Subcutaneous adipose tissue (tissue), 4 donors: ENCODE data around the gene TBCE. TPM values are rescaled to one million over a fixed set of nuclear protein-coding genes. Genes with fewer than 3 reads are reported as not detected.

Source experiments
- total RNA-seq, 4 donors: library from RNA; depleted of rRNA; stranded (reverse); fragments of >200 nt; gene quantifications; one replicate each; pipeline ENCODE4 v1.1.0, GENCODE V29; 2016
- TF ChIP-seq, protein P1 (sequence below): fragments of 450-650 bp; IDR thresholded peaks from one replicate; pipeline ENCODE4 v1.5.1; 2016; ENCODE audit warnings: low read depth, mild to moderate bottlenecking, control low read depth, antibody characterized with exemption, moderate library complexity

Gene TBCE
- total RNA-seq, 4 donors from 2014 or later = 11.7 to 32.4 (median 22.6) TPM

DNA sequence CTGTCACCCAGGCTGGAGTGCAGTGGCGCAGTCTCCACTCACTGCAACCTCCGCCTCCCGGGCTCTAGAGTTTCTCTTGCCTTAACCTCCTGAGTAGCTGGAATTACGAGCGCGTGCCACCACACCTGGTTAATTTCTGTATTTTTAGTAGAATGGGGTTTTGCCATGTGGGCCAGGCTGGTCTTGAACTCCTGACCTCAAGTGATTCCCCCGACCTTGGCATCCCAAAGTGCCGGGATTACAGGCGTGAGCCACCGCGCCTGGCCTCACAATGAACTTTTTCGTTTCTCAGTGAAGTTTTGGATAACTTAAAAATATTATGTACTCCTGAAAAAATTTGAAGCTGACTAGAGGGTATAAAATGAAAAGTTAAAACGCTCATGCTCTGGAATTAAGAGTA lies 59.5 kb downstream of the TBCE start:
- TF ChIP-seq, protein P1, sequence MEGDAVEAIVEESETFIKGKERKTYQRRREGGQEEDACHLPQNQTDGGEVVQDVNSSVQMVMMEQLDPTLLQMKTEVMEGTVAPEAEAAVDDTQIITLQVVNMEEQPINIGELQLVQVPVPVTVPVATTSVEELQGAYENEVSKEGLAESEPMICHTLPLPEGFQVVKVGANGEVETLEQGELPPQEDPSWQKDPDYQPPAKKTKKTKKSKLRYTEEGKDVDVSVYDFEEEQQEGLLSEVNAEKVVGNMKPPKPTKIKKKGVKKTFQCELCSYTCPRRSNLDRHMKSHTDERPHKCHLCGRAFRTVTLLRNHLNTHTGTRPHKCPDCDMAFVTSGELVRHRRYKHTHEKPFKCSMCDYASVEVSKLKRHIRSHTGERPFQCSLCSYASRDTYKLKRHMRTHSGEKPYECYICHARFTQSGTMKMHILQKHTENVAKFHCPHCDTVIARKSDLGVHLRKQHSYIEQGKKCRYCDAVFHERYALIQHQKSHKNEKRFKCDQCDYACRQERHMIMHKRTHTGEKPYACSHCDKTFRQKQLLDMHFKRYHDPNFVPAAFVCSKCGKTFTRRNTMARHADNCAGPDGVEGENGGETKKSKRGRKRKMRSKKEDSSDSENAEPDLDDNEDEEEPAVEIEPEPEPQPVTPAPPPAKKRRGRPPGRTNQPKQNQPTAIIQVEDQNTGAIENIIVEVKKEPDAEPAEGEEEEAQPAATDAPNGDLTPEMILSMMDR = no peak

DNA sequence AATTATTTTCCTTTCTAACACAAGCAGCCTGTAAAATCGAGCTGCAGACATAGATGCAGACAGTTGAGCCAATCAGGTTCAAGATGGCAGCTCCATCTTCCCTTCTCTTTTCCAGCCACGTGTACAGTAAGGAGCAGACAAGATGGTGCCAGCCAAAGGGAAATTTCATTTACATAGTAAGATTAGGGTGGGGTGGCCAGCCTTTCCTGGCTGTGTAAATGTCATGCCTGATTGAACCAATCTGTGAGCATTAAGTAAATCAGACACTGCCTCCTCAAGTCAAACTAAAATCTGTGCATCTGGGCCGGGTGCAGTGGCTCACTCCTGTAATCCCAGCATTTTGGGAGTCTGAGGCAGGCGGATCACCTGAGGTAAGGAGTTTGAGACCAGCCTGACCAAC lies 60.2 kb downstream of the TBCE start:
- TF ChIP-seq, protein P1 = no peak

DNA sequence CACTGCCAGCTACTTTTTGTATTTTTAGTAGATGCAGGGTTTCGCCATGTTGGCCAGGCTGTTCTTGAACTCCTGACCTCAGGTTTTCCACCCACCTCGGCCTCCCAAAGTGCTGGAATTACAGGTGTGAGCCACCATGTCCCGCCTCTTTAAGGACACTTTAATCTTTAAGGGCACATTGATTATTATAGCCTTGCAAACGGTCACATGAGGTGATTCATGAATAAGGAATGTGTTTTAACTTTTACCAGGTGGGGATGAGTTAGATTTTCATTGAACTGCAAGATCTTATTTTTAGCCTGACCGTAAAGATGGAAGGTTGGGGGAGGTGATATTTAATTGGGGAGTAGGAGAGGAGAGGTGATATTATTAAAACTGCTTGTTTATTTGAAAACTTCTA lies 61.9 kb downstream of the TBCE start:
- TF ChIP-seq, protein P1 = no peak

DNA sequence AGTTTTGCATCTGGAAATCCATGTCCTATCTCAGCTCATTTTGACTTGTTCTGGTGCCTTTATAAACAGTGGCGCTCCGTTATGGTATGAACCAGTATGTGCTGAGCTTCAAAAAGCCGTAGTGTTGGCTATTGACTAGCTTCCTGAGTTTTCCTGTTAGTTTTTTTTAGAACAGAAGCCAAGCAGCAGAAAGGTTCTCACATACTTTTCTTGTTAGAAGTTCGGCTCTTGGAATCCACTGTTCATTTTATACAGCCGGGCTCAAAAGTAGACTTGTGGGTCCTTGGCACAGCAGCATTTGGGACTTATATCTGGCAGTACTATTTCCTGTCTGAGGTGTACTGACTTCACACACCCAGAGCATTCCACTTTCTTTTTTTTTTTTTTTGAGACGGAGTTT lies 63.8 kb downstream of the TBCE start:
- TF ChIP-seq, protein P1 = no peak

DNA sequence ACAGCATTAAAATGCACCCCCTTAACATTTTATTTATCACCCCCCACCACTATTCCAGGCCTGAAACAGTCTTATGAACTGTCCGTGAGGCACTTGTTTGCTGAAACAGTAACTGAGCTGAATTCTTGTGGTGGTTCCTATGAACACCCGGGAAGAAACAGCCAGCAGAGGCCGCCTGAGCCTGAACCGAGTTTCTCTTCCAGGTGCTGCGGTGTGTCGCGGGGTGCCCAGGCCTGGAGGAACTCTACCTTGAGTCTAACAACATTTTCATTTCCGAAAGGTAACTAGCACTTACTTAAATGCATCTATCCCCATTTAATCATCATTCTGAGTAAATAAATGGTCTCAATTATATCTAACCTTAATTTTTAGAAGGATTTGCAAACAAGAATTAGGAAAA lies 66.8 kb downstream of the TBCE start:
- TF ChIP-seq, protein P1 = no peak

DNA sequence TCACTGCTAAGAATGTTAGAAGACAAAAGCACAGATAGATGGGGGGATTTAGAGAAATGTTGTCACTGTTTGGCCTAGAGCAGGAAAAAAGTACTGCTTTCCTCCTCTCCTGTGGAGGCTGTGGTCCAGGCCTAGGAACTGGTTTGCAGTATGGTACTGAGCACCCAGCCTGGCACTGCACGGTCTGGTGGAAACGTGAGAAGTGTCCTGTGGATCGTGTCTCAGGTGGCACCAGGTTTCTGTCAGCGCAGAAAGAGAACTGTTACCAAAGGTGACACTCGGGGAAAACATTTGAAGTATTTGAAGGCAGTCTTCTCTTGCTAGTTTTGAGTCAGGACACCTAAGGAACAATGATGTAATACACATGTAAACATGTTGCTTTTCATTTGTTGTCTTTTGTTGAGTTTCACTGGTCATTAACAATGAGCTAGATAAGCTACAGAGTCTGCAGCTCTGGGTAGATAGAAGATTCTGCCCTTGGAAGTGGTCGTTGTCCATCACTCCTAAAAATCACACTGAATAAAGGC lies 74.0 kb downstream of the TBCE start:
- TF ChIP-seq, protein P1 = no peak

DNA sequence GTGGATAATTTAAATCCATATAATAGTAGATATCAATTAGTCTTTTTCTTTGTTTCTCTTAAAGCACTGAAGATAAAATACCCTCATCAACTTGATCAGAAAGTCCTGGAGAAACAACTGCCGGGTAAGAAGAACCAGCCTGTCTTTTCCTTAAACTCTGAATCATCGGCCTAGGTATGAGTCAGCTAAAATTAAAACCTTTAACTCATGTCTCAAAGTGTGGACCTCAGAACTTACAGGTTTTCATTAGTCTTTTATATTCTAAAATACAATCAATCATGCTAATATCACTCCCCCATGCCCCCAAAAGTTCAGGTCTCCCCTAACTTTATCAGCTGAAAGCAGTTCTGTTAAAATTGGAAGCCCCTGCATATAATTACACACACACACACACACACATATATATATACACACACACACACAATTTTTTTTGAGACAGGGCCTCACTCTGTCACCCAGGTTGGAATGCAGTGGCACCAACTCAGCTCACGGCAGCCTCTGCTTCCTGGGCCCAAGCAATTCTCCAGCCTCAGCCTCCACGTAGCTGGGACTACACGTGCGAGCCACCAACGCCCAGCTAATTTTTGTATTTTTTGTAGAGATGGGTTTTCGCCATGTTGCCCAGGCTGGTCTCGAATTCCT lies 75.7 kb downstream of the TBCE start:
- TF ChIP-seq, protein P1 = no peak
